Measurements from ENCODE around the gene ABCA7. TPM values are rescaled to one million over a fixed set of nuclear protein-coding genes. Genes with fewer than 3 reads are reported as not detected.
A peak's percentile ranks its signal among the peaks of the same experiment; 100 is the strongest.

ABCA7 gene
- total and polyA plus RNA-seq, 2 of the 13 experiments (the other 11 are each of a cell fraction or from before 2014, with no cell fraction given): 4.4 to 32.4 TPM

- DNase-seq (ENCODE audit: low spot score): no peak
- intact Hi-C loops (cut with micrococcal nuclease; ENCODE audit: unreplicated experiment) (loop anchor here (2.0 kb wide), 1 partner anchor 67 kb away; no protein-coding TSS in a partner anchor), in situ Hi-C loops (cut with HindIII; ENCODE audit: extremely low pct_ligation_motif_present, low pct_unique_long_range_greater_than_20kb) (no loop called here)
- Histone ChIP-seq H3K36me3 (replicated peaks in 1 of 2; ENCODE audit: control insufficient read depth in 1 of 2, insufficient read depth in 2 of 2, low read length in 2 of 2) (peaks cover 4% of the 10 kb centered on the region in 2 experiments; a peak in 1 of 5 replicates), H4K20me1 (ENCODE audit: insufficient read depth, low read length) (peaks cover 27% of the 10 kb centered on the region), H3K9me3 (ENCODE audit: low read length) (no peaks in the 10 kb centered on the region), H3K4me3 (replicated peaks in 1 of 3; ENCODE audit: insufficient read depth in 1 of 3, low read depth in 2 of 3, low read length in 3 of 3) (peak overlapping the region; percentile 69 to 92 (median 90)), H2AFZ (ENCODE audit: low read length) (no peak overlapping the region), H3K9ac (ENCODE audit: insufficient read depth, low read depth, low read length) (peak overlapping the region; percentile 90), H3K4me1 (ENCODE audit: insufficient read depth, low read length) (peaks cover 47% of the 10 kb centered on the region), H3K79me2 (ENCODE audit: insufficient read depth, low read length) (peaks cover 54% of the 10 kb centered on the region), H3K27me3 (ENCODE audit: control insufficient read depth in 1 of 2, insufficient read depth in 2 of 2, low read length in 2 of 2) (no peaks in the 10 kb centered on the region; a peak in 1 of 5 replicates), H3K4me2 (ENCODE audit: low read depth, low read length) (peak overlapping the region; percentile 93), H3K27ac (ENCODE audit: extremely low read length, insufficient read depth, low read length) (peak overlapping the region; percentile 77)
- ATAC-seq: peak; percentile 11
- ChIA-PET POLR2A (interaction anchor here (0.6 to 1.4 kb wide), 6 partner anchors 8 to 236 kb away, joined by 3 to 5 read pairs (median 4); partner anchors contain the start of genes ABCA7 and WDR18), CTCF (ENCODE audit: low intra/inter-chr PET ratio, low total read pairs) (interaction anchor here (1.1 kb wide), 1 partner anchor 99 kb away, joined by 3 read pairs; no protein-coding TSS in a partner anchor)
- WGBS (ENCODE audit: low lambda C conversion rate): 3% methylated on average over 31 of the region's 60 CpGs
- no peak for FAIRE-seq
- no TSS peak for BruUV-seq (replicated peaks)
- peak in 1 of 2 experiments; percentile 60; a peak in 1 of 4 replicates for TF ChIP-seq NR2F1 (CRISPR knock-in tag; IDR thresholded peaks at IDR 0.05)
- peak; percentile 44 for TF ChIP-seq RBM22 (optimal IDR thresholded peaks at IDR 0.05; ENCODE audit: low read length)
- peak; percentile 8; the same call in 1 of the 2 replicates for TF ChIP-seq ZNF558 (CRISPR knock-in tag; IDR thresholded peaks at IDR 0.05; ENCODE audit: borderline replicate concordance)
- peak; percentile 54 for TF ChIP-seq ZFX (CRISPR knock-in tag; IDR thresholded peaks at IDR 0.05; ENCODE audit: low read depth)
- 0 out of 2 replicates have a peak, but pooled peaks have one; percentile 7 for TF ChIP-seq HNRNPL (IDR thresholded peaks at IDR 0.05; ENCODE audit: low read depth, low read length)
- TF ChIP-seq GLI4 (CRISPR knock-in tag; IDR thresholded peaks at IDR 0.05; ENCODE audit: borderline replicate concordance): 0 out of 2 replicates have a peak, but pooled peaks have one; percentile 27
- no peak for TF ChIP-seq SRSF9 (IDR thresholded peaks at IDR 0.05; ENCODE audit: borderline replicate concordance, insufficient read depth, low read depth, low read length, poor library complexity, severe bottlenecking)
- TF ChIP-seq HNF4G (IDR thresholded peaks at IDR 0.05; ENCODE audit: borderline replicate concordance, low read depth, low read length): 0 out of 2 replicates have a peak, but pooled peaks have one; percentile 28
- no peak; the same call in 1 of the 2 replicates for TF ChIP-seq HNF4G (CRISPR knock-in tag; IDR thresholded peaks at IDR 0.05; ENCODE audit: borderline replicate concordance, low read depth)
- no peak for TF ChIP-seq TFDP1 (CRISPR knock-in tag; IDR thresholded peaks at IDR 0.05; ENCODE audit: borderline replicate concordance)
- 0 out of 2 replicates have a peak, but pooled peaks have one; percentile 20 for TF ChIP-seq DR1 (CRISPR knock-in tag; IDR thresholded peaks at IDR 0.05)
- peak; percentile 34 for TF ChIP-seq SRSF1 (optimal IDR thresholded peaks at IDR 0.05; ENCODE audit: low read depth, low read length)
- TF ChIP-seq KDM1A (CRISPR knock-in tag; IDR thresholded peaks at IDR 0.05): no peak
- 0 out of 2 replicates have a peak, but pooled peaks have one; percentile 28 for TF ChIP-seq ZNF143 (CRISPR knock-in tag; IDR thresholded peaks at IDR 0.05)
- TF ChIP-seq ZNF709 (CRISPR knock-in tag; IDR thresholded peaks at IDR 0.05): peak; percentile 34; the same call in 1 of the 2 replicates
- TF ChIP-seq NR2F6 (IDR thresholded peaks at IDR 0.05): peak; percentile 62; the same call in 1 of the 2 replicates
- TF ChIP-seq NR2F6 (CRISPR knock-in tag; IDR thresholded peaks at IDR 0.05): peak; percentile 65
- TF ChIP-seq BRCA1 (CRISPR knock-in tag; IDR thresholded peaks at IDR 0.05): peak; percentile 30; the same call in 1 of the 2 replicates
- TF ChIP-seq NKX3-1 (CRISPR knock-in tag; IDR thresholded peaks at IDR 0.05): 0 out of 2 replicates have a peak, but pooled peaks have one; percentile 20
- TF ChIP-seq KDM5B (CRISPR knock-in tag; IDR thresholded peaks at IDR 0.05; ENCODE audit: borderline replicate concordance): 0 out of 2 replicates have a peak, but pooled peaks have one; percentile 38
- no peak; the same call in 1 of the 2 replicates for TF ChIP-seq ZNF414 (CRISPR knock-in tag; IDR thresholded peaks at IDR 0.05)
- peak; percentile 76 for TF ChIP-seq NR2C2 (CRISPR knock-in tag; IDR thresholded peaks at IDR 0.05; ENCODE audit: borderline replicate concordance)
Observed at GRCh38 chr19:1019980-1020867, 19.7 kb upstream of the ABCA7 start.

All from HepG2 (cell line).